SK-MEL-5 (cell line): Measurements from ENCODE around the gene IQCB1. TPM values are rescaled to one million over a fixed set of nuclear protein-coding genes. Genes with fewer than 3 reads are reported as not detected.
"Not testable (repeated sequence)": the region's sequence is repeated elsewhere in the genome, so short reads cannot be mapped to it uniquely, and the experiment has no call there.

ENCODE experiments used
- DNase-seq: peaks from one replicate; pipeline ENCODE4 v3.0.0-alpha.2; 2016; ENCODE audit warnings: low read depth, low spot score
- in situ Hi-C: cut with HindIII; loops from 2 replicates; pipeline ENCODE4 v1.10.0; 2016; ENCODE audit warnings: low sequenced_read_pairs, high pct_unique_total_duplicates, low pct_unique_long_range_greater_than_20kb
- total RNA-seq: library from RNA; depleted of rRNA; stranded (reverse); fragments of >200 nt; shearing (Covaris generic); gene quantifications from 2 replicates; pipeline ENCODE4 v1.2.3, GENCODE V29; 2014

Gene IQCB1
- total RNA-seq, 1 experiment from 2014 or later = 13.9 TPM

DNA sequence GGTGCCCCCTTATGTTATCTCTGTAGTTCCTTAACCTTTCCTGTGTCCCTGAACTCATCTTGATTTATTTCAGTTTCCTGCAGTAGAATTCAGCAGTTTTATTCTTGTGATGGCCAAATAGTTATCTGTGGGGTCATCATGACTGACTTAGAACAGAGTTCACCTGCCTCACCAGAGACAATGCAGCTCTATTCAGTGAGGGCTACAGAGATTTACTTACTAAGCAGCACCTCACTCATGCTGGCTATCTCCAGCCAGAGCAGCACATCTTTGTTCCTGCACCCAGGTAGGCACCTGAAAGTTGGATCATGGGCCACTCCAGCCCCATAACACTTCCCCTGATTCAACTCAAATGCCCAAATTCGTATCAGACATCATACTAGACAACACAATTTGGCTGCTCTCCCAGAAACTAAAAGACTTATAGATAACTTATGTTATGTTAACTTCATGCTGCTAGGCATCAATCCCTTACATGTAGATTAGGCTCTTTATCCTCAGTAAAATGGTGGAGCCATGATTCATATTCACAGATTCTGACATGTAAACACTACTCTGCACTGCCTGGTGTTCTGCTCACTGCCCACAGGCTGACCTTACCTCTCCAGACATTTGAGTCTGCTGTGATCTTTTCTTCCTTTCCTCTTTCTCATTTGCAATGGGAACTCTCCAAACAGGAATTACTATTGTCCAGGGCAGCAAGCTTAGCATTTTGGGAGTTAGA, 76.0 kb downstream of the IQCB1 start:
- in situ Hi-C loops = no loop called here
- no peak for DNase-seq

DNA sequence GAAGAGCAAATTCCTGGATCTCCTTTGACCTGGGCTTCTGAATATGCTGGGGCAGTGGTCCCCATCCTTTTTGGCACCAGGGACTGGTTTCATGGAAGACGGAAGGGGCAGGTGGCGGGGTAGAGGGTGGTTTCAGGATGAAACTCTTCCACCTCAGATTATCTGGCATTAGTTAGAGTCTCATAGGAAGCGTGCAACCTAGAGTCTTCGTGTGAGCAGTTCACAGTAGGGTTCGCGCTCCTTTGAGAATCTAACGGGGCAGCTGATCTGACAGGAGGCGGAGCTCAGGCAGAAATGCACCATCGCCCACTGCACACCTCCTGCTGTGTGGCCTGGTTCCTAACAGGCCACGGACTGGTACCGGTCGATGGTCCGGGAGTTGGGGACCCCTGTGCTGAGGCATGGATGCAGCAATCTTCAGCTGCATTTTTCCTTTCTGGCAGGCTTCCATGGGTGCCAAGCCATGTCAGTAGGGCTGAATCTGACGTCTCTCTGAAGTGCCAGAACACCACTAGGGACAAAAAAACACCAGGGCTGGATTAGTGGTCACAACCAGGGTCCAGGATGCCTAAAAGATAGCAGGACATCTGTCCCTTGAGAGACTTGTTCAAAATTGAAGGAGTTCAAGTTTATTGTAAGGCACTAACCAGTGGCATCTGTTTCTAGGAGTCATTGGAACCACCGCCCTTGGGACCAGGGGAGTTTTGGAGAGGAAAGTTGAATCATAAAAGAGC, 76.9 kb downstream of the IQCB1 start:
- in situ Hi-C loops = no loop called here
- DNase-seq = no peak

DNA sequence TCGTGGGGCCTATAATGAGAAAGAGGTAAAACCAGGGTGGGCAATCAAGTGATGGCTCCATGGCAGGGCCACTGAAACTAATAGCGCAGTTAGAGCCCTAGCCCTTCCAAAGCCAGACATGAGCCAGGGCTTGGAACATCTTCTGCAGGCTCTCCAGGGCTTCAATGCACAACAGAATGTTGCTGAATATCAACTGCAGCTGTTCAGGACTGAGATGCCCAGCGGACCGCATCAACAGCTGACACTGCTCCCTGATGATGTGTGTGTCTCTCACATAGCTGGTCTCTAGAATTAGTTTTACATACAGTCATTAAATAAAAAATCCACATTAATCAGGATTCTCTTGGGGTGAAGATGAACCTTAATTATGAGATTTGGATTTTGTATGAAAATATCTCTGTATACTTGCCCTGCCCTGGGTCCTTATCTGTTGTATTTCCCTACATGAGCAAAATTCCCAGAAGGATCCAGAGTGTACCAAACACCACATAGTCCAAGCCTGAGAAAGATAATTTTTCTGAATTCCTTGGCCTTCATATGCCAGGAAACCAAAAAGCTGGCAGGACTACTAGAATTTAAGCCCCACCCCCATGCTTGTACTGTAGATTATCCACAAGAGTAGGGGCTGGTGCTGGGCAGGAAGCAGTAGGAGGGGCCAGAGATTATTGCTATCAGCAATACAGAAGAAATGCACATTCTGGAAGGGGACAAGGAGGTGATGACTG, 77.6 kb downstream of the IQCB1 start:
- no peak for DNase-seq
- in situ Hi-C loops = no loop called here

DNA sequence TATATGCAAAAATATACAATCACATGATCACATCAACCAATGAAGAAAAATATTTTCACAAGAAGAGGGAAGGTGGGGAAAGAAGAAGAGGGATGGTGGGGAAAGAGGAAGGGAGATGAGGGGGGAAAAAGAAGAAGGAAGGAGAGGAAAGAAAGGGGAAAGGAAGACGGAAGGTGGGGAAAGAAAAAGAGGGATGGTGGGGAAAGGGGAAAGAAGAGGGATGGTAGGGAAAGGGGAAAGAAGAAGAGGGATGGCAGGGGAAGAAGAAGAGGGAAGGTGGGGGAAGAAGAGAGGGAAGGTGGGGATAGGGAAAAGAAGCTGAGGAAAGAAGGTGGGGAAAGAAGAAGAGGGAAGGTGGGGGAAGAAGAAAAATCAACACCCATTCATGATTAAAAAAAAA, 82.1 kb downstream of the IQCB1 start:
- no peak for DNase-seq
- in situ Hi-C loops = no loop called here

DNA sequence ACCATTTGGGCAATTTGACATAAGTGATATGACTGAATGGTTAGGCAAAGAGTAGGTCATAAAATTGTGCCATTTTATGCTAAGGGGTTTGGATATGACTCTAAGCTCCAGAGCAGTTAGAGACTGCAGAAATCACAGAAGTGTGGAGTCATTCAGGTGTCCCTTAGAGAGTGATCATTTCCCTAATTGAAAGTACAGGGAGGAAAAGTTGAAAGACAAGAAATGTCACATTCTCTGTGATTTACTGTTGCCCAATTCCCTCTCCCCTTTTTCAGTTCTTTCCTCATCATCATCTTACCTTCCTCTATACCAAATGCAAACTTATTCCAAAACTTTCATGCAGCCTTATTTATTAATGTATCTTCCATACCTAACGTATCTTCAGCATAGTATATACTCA, 82.6 kb downstream of the IQCB1 start:
- in situ Hi-C loops = no loop called here
- DNase-seq = no peak

DNA sequence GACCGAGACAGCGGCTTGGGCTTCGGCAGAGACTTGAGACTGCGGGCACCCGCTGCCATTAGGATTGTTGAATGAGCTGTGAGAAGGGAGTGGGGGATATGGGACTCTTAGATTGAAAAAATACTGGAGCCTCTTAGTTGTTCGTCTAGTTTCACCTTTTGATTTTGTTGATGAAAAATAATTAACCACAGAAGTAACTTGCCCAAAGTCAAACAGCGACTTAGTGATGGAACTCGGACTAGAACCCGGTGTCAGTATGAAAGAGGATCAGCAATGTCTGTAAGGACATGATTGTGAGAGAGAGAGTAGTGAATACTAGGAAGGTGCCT, 84.8 kb downstream of the IQCB1 start:
- in situ Hi-C loops = no loop called here
- no peak for DNase-seq

DNA sequence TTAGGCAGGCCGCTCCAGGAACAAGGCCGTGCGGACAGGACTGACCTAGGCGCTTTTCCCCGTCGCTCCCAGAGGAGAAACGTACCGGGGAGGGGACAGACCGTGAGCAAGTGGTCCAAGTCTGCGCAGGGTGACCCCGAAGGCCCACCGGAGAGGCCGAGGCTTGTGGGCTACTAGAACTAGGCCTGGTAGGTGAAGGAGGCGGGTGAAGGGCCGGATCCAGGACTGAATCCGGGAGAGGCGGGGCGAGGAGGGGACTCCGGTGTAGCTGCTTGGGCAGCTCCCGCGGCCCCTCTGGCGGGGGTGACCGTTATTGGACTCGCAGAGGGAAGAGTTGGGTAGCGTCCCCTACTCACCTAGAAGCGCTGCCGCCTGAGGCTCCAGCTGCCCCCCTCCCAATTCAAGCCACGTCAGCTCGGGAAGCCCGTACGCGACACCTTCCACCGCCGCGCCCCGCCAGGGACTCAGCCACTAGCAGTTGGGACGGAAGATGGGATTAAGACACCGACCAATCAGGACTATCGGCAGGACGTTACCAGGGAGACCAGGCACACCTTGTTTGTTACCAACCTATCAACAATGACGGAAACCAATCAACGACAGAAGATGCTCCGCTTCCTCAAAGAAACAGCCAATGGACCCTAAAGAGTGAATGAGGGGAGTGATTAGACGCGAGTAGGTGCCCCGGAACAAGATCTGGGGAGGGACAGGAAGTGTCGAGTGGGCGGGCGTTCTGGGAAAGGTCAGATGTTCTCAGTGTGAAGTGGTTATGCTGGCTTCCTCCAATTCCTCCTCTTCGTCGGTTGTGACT, 85.4 kb downstream of the IQCB1 start, which contains the start of gene GOLGB1:
TSS of gene GOLGB1 (minus strand) at position 466 of the 811 bp plus-strand sequence. CDS start 18,770 bp downstream, outside the sequence.
- DNase-seq = peak; percentile 100
- in situ Hi-C loops = no loop called here

DNA sequence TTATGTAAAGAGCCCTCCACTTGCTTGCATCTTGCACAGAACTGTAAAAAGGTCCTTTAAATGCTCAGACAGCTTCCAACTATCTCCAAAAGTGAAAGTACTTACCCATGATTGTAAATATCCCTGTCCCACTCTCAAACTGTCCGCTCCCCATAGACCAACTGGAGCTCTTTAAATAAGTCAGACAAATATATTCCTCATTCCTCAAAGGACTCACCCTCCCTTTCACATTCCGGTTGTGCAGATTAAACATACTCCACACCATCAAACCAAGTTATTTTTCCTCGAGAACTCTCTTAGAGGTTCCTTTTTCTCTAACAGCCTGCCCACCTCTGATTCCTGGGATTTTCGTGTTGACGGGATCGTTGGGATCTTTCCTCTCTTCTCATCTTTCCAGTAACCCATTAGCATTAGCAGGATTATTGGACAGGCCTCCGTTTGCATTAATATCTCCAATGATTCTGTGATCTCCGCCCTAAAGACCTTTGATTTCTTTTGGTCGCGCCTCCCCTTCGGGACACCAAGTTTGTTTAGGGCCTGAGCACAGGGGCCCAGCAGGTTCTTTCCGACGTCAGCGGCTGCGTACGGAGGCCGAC, 86.1 kb downstream of the IQCB1 start:
- peak; percentile 67 for DNase-seq
- in situ Hi-C loops = no loop called here

DNA sequence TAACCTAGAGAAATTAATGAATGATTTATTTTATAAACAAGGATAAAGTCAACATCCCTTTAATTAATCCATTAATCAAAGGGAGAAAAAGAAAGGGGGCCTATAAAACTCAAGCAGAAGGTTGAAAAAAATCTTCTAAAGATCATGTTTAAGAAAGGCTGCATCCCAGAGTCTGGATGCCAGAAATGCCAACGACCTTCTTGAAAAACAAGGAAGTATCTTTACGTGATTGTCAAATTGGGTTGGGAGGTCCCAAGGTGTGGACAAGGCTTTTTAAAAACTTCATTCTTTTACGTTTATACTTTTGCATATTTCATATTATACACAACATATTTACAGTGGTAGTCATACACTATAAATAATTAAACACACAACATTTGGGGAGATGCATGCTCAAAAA, 86.9 kb downstream of the IQCB1 start:
- DNase-seq = no peak

DNA sequence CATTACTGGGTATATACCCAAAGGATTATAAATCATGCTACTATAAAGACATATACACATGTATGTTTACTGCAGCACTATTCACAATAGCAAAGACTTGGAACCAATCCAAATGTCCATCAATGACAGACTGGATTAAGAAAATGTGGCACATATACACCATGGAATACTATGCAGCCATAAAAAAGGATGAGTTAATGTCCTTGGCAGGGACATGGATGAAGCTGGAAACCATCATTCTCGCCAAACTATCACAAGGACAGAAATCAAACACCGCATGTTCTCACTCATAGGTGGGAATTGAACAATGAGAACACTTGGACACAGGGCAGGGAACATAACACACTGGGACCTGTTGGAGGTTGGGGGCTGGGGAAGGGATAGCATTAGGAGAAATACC, 91.8 kb downstream of the IQCB1 start:
- DNase-seq, in situ Hi-C loops: not testable (repeated sequence)

More for the DNA sequence above, 86.9 kb downstream of the IQCB1 start:
- in situ Hi-C loops = no loop called here

DNA sequence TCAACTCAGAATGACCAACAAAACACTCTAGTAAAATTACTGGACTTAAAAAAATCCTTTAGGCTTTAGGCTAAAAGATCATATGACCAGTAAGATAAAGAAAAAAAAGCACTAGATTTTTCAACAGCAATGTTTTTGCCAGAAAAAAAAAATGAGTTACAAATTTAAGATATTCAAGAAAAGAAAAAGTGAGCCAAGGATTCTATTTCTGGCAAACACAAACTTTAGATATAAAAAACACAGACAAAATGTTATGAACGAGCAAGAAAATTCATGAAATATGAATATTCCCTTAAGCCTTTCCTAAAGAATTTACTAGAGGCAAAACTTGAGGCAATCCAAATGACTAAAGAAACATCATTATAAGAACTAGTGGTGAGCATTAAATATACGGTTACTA, 94.0 kb downstream of the IQCB1 start:
- DNase-seq = no peak
- in situ Hi-C loops = no loop called here

DNA sequence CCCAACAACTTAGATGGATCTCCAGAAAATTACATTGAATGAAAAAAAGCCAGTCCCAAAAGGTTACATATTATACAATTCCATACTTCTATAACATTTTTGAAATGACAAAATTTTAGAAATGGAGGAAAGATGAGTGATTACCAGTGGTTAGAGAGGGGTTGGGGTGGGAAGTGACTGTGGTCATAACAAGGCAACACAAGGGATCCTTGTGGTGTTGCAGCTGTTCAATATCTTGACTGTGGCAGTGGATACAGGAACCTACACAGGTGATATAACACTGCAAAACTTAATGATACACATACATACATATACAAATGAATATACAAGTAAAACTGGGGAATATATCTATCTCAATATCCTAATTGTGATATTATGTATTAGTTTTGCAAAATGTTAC, 95.0 kb downstream of the IQCB1 start:
- DNase-seq = no peak
- in situ Hi-C loops = no loop called here

DNA sequence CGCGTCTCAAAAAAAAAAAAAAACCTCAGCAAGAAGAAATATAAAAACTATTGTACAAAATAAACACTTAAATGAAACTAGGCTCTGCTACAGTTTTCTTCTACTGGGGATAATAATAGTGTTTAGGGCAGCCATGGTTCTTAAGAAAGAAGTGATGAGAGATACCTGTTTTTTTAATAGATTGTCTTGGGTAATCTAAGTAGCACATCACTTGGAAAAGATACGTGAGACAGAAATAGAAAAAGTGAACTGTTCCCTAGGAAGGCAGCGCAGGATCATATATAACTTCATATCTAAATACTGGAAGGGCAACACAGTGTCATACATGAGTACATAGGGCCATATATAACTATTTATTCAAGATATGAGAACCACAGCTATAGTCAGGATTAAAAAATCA, 97.2 kb downstream of the IQCB1 start:
- in situ Hi-C loops = no loop called here
- DNase-seq = no peak

DNA sequence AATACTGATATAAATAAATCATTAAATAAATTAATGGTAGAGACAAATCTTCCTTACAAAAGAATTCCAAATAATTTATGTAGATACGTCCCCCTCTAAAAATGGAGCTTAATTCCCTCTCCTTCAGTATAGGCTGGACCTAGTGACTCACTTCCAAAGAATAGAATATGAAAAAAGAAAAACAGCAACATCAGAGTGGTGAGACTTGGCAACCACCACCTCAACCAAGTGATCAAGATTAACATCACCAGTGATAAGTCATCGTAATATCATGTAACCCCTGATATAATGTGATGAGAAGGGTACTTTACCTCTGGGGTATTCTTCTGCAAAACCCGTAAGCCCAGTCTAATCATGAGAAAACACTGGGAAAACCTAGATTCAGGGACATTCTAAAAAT, 98.7 kb downstream of the IQCB1 start:
- no peak for DNase-seq
- in situ Hi-C loops = no loop called here

DNA sequence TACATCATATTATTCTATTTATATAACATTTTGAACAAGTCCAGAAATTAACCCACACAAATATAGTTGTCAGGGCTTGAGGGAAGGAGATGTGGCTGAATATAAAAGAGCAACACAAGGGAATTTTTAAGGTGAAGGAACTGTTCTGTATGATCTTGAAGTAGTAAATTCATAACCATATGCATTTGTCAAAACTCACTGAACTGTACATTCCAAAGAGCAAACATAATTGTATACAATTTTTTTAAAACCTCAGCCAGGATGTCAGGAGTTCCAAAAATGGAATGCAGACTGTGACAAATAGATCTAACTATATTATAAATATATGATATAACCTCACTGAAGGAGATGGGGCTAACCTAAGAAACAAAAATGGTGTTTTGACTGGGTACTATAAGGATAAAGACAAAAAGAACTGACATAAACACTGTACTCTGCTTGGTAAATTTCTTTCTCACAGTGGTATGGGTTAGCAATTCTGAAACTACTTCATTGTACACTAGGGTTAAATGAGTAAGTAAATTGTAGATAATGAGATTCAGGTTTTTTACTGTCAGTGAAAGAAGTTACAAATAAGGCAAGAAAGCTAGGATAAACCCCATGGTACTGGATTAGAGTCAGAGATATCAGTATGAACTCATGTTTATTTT, 99.7 kb downstream of the IQCB1 start:
- in situ Hi-C loops = no loop called here
- DNase-seq = no peak

DNA sequence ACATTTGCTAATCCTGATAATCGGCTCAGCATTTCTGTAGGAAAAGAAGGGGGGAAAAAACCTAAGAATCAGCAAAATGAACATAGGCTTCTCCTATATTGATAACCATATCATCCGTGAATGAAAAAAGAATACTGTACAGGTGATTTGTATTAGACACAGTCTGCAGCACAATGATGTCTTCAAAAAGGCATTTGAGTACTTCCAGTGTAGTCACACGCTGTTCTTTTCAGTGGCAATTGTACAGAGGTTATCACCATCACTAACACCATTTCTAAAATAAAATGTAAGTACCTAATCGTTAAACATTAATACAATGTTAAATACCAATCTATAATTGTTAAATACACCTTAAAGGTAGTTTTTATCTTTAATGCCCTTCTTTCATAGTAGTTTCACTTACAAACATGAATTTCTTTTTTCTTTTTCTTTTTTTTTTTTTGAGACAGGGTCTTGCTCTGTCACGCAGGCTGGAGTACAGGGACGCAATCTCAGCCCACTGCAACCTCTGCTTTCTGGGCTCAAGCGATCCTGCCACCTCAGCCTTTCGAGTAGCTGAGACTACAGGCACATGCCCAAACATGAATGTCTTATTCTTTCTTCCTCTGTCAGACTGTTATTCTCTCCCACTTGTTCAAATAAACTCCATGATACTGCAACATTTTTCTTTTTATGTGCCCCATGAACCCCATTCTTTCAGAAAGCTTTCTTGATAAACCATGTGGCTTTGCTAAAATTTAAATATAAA, 103.7 kb downstream of the IQCB1 start:
- no peak for DNase-seq
- in situ Hi-C loops = no loop called here
